ENCODE measurements around the gene TCF3. TPM values are rescaled to one million over a fixed set of nuclear protein-coding genes. Genes with fewer than 3 reads are reported as not detected.

Gene TCF3
- total and polyA plus RNA-seq, 2 of the 8 experiments (the other 6 are each of a cell fraction or from before 2014, with no cell fraction given): 241 to 348 TPM

- Histone ChIP-seq H3K27me3 (replicated peaks in 1 of 4; ENCODE audit: control insufficient read depth in 3 of 4, extremely low read depth in 1 of 4, insufficient read depth in 3 of 4, low read length in 3 of 4) (no peaks in the 10 kb centered on the region), H2AFZ (ENCODE audit: low read length) (no peak overlapping the region), H2AK5ac (ENCODE audit: low read depth, low read length) (no peak overlapping the region), H3K18ac (ENCODE audit: extremely low read depth, low read length) (no peak overlapping the region), H3K4ac (replicated peaks; ENCODE audit: insufficient read length, low read depth, low read length) (no peak overlapping the region), H3K27ac (ENCODE audit: low read depth, low read length) (no peak overlapping the region), H2BK20ac (ENCODE audit: low read length) (no peak overlapping the region), H3K4me3 (ENCODE audit: extremely low read depth in 1 of 4, insufficient read depth in 2 of 4, low read depth in 3 of 4, low read length in 4 of 4) (no peak overlapping the region), H3K79me1 (ENCODE audit: low read depth, low read length) (peaks cover 4% of the 10 kb centered on the region; the same call in 1 of the 2 replicates), H3K4me1 (replicated peaks in 1 of 4; ENCODE audit: control insufficient read depth in 3 of 4, insufficient read depth in 4 of 4, low read length in 3 of 4) (peaks cover 0 to 8% (median 4%) of the 10 kb centered on the region in 4 experiments; a peak in 3 of 7 replicates), H3K23ac (ENCODE audit: insufficient read length) (no peak overlapping the region), H2BK15ac (ENCODE audit: low read length) (no peak overlapping the region), H4K8ac (ENCODE audit: extremely low read depth, insufficient read depth, low read length) (no peak overlapping the region), H3K9me3 (ENCODE audit: insufficient read depth in 2 of 2, low read depth in 1 of 2, low read length in 1 of 2) (no peaks in the 10 kb centered on the region), H3K36me3 (ENCODE audit: control insufficient read depth in 2 of 4, insufficient read depth in 4 of 4, low read length in 3 of 4) (peaks cover 14 to 72% (median 48%) of the 10 kb centered on the region in 4 experiments), H2BK120ac (replicated peaks; ENCODE audit: low read depth, low read length) (no peak overlapping the region), H2BK5ac (ENCODE audit: low read depth, low read length) (no peak overlapping the region; the same call in 1 of the 2 replicates), H3K9ac (replicated peaks in 1 of 4; ENCODE audit: extremely low read depth in 1 of 4, low read depth in 3 of 4, low read length in 3 of 4) (no peak overlapping the region), H4K91ac (replicated peaks; ENCODE audit: insufficient read length, low read length) (no peak overlapping the region), H4K20me1 (replicated peaks in 1 of 2; ENCODE audit: control insufficient read depth in 1 of 2, insufficient read depth in 2 of 2, low read length in 2 of 2) (peaks cover 21 to 30% of the 10 kb centered on the region in 2 experiments), H4K5ac (ENCODE audit: insufficient read length, low read depth, low read length) (no peak overlapping the region), H3K56ac (replicated peaks; ENCODE audit: insufficient read length, low read depth, low read length) (no peak overlapping the region), H3K4me2 (ENCODE audit: insufficient read depth in 1 of 2, low read depth in 2 of 2, low read length in 2 of 2) (no peak overlapping the region), H3K79me2 (ENCODE audit: control insufficient read depth in 1 of 2, insufficient read depth in 2 of 2, low read length in 2 of 2) (peaks cover 0 to 4% of the 10 kb centered on the region in 2 experiments; a peak in 1 of 4 replicates), H2BK12ac (ENCODE audit: low read depth, low read length) (no peak overlapping the region), H3K14ac (ENCODE audit: insufficient read length) (no peak overlapping the region), H3K23me2 (ENCODE audit: low read depth, low read length) (no peaks in the 10 kb centered on the region)
- ChIA-PET POLR2A (ENCODE audit: partially characterized antibody) (interaction anchor here (1.2 to 2.5 kb wide), 8 partner anchors 10 to 31 kb away, joined by 3 to 8 read pairs (median 4); no protein-coding TSS in a partner anchor), CTCF (ENCODE audit: partially characterized antibody) (interaction anchor here (0.6 to 1.3 kb wide), 3 partner anchors 16 to 747 kb away, joined by 3 to 4 read pairs (median 4); no protein-coding TSS in a partner anchor)
- FAIRE-seq (no peak), DNase-seq (ENCODE audit: low read depth in 1 of 2, low spot score in 2 of 2) (no peak)
- TF ChIP-seq HDAC2 (IDR thresholded peaks at IDR 0.05; ENCODE audit: borderline replicate concordance in 1 of 2, low read depth in 2 of 2, low read length in 2 of 2) (no peak), BRCA1 (IDR thresholded peaks at IDR 0.05; ENCODE audit: low read depth, low read length) (no peak), EZH2 (IDR thresholded peaks at IDR 0.05; ENCODE audit: low read depth, low read length, severe bottlenecking) (no peak), HDAC6 (IDR thresholded peaks at IDR 0.05; ENCODE audit: low read depth, low read length) (no peak)
- WGBS, 2 experiments (ENCODE audit: extremely low coverage in 1 of 2, insufficient coverage in 1 of 2, insufficient read length in 1 of 2, insufficient replicate concordance in 2 of 2, low coverage in 1 of 2, low lambda C conversion rate in 2 of 2, missing lambda C conversion rate in 1 of 2): 95% methylated on average over 11 of the region's 23 CpGs; no CpG with 5 or more reads in 1 of the 2 experiments
Measured at GRCh38 chr19:1622007-1622406, 30.4 kb downstream of the TCF3 start.

Data from H1 (cell line).